ENCODE measurements around the gene LMBR1.

LMBR1 gene

GRCh38 chr7:156751319-156751718, 141.7 kb downstream of the LMBR1 start:
- no peak for TF ChIP-seq CTCF (IDR thresholded peaks at IDR 0.05; ENCODE audit: control insufficient read depth, insufficient read depth, low read depth, low read length, missing control alignments)
- H3K4me3 ChIP-seq (ENCODE audit: control insufficient read depth, low read depth, low read length), result no peak overlapping the region
- peak; percentile 81 for DNase-seq (ENCODE audit: low read depth)

GRCh38 chr7:156747718-156748117, 145.3 kb downstream of the LMBR1 start:
- no peak for TF ChIP-seq CTCF (IDR thresholded peaks at IDR 0.05; ENCODE audit: control insufficient read depth, insufficient read depth, low read depth, low read length, missing control alignments)
- no peak for DNase-seq (ENCODE audit: low read depth)
- H3K4me3 ChIP-seq (ENCODE audit: control insufficient read depth, low read depth, low read length), result no peak overlapping the region

DNA sequence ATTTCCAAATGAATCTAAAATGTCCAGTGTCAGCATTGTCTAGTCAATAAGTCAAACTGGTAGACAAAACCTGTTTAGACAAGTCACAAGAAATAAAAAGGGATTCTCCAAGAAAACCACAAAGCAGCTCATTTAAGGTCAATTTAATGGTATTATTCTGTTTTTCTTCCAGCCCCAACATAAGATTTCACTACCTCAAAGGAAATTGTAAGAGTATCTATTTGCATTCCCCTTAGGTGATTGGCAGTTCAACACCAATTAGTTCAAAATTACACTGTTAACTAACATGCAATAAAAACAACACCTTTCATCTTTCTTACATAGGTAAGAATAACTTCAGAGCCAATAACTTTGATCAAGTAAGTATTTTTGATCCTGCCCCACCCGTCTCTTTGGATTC, 146.1 kb downstream of the LMBR1 start:
- TF ChIP-seq CTCF (IDR thresholded peaks at IDR 0.05; ENCODE audit: control insufficient read depth, insufficient read depth, low read depth, low read length, missing control alignments), result no peak

DNA sequence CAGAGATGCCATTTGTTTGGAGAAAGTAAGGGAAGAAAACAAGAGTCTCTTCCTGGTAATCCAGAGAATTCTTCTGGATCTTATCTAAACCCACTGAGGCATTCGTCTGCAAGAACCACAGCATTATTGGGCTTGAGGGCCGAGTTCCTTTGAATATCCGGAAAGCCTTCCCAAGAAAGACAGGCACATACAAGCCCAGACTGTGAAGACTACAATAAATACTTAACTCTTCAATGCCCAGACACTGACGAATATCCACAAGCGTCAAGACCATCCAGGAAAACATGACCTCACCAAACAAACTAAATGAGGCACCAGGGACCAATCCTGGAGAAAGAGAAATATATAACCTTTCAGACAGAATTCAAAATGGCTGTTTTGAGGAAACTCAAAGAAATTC, 153.4 kb downstream of the LMBR1 start:
- H3K4me3 ChIP-seq (ENCODE audit: control insufficient read depth, low read depth, low read length), result no peak overlapping the region
- no peak for DNase-seq (ENCODE audit: low read depth)
- TF ChIP-seq CTCF (IDR thresholded peaks at IDR 0.05; ENCODE audit: control insufficient read depth, insufficient read depth, low read depth, low read length, missing control alignments), result no peak

More for the DNA sequence above, 146.1 kb downstream of the LMBR1 start:
- DNase-seq (ENCODE audit: low read depth), result no peak
- no peak overlapping the region for H3K4me3 ChIP-seq (ENCODE audit: control insufficient read depth, low read depth, low read length)

GRCh38 chr7:156735851-156736250, 157.1 kb downstream of the LMBR1 start:
- no peak for DNase-seq (ENCODE audit: low read depth)
- TF ChIP-seq CTCF (IDR thresholded peaks at IDR 0.05; ENCODE audit: control insufficient read depth, insufficient read depth, low read depth, low read length, missing control alignments), result no peak

GRCh38 chr7:156733638-156734037, 159.3 kb downstream of the LMBR1 start:
- no peak for DNase-seq (ENCODE audit: low read depth)
- no peak for TF ChIP-seq CTCF (IDR thresholded peaks at IDR 0.05; ENCODE audit: control insufficient read depth, insufficient read depth, low read depth, low read length, missing control alignments)
- H3K4me3 ChIP-seq (ENCODE audit: control insufficient read depth, low read depth, low read length), result no peak overlapping the region

More at GRCh38 chr7:156735851-156736250, 157.1 kb downstream of the LMBR1 start:
- H3K4me3 ChIP-seq (ENCODE audit: control insufficient read depth, low read depth, low read length), result no peak overlapping the region

DNA sequence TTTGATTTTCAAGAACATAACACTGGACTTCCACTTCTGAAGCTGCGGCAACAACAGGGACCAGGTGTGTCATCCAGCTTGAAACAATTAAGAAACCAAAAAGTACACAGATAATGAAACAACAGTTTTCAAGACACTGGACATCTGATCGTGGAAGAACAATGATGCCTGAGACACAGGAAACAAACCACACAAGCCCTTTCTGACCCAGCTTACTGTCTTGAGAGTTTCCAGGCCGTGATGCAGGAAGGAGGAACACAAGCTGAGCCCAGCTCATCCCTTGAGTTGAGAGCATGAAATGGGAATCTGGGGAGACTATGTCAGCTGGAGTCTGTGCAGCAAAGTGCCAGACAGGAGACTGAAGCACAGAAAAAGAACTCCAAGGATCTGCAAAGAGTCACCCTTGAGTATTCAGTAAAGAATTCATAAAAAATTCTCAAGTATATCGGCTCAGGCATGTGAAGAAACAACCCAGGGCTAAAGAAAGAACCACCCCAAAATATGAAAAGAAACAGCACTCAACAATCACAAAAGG, 160.8 kb downstream of the LMBR1 start:
- no peak overlapping the region for H3K4me3 ChIP-seq (ENCODE audit: control insufficient read depth, low read depth, low read length)
- no peak for TF ChIP-seq CTCF (IDR thresholded peaks at IDR 0.05; ENCODE audit: control insufficient read depth, insufficient read depth, low read depth, low read length, missing control alignments)
- DNase-seq (ENCODE audit: low read depth), result no peak

Data from AG09309 (cell line).